ENCODE measurements around the gene KLHL6. TPM values are rescaled to one million over a fixed set of nuclear protein-coding genes. Genes with fewer than 3 reads are reported as not detected.

KLHL6 gene
- total and polyA plus RNA-seq, 2 of the 13 experiments (the other 11 are each of a cell fraction or from before 2014, with no cell fraction given): not detected

- TF ChIP-seq BCLAF1 (IDR thresholded peaks at IDR 0.05): no peak
- TF ChIP-seq TCF7L2 (IDR thresholded peaks at IDR 0.05; ENCODE audit: low read depth, low read length): no peak
- no peak for TF ChIP-seq RBM22 (optimal IDR thresholded peaks at IDR 0.05; ENCODE audit: low read length)
- no peak for TF ChIP-seq ARNT (IDR thresholded peaks at IDR 0.05)
- TF ChIP-seq SALL1 (CRISPR knock-in tag; IDR thresholded peaks at IDR 0.05): peak; percentile 91
- TF ChIP-seq, protein P1, sequence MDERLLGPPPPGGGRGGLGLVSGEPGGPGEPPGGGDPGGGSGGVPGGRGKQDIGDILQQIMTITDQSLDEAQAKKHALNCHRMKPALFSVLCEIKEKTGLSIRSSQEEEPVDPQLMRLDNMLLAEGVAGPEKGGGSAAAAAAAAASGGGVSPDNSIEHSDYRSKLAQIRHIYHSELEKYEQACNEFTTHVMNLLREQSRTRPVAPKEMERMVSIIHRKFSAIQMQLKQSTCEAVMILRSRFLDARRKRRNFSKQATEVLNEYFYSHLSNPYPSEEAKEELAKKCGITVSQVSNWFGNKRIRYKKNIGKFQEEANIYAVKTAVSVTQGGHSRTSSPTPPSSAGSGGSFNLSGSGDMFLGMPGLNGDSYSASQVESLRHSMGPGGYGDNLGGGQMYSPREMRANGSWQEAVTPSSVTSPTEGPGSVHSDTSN (CRISPR knock-in tag; IDR thresholded peaks at IDR 0.05): no peak
- TF ChIP-seq ARNTL (CRISPR knock-in tag; IDR thresholded peaks at IDR 0.05): 0 out of 2 replicates have a peak, but pooled peaks have one; percentile 24
- no peak; the same call in none of the 2 replicates for TF ChIP-seq TOPORS (CRISPR knock-in tag; IDR thresholded peaks at IDR 0.05)
- peak; percentile 94 for TF ChIP-seq BORCS8-MEF2B (CRISPR knock-in tag; IDR thresholded peaks at IDR 0.05)
- no peak for TF ChIP-seq ZNF207 (IDR thresholded peaks at IDR 0.05; ENCODE audit: borderline replicate concordance)
- TF ChIP-seq REPIN1 (CRISPR knock-in tag; IDR thresholded peaks at IDR 0.05; ENCODE audit: borderline replicate concordance, low read depth): peak; percentile 86; the same call in 1 of the 2 replicates
- peak; percentile 43; the same call in 1 of the 2 replicates for TF ChIP-seq ZSCAN25 (CRISPR knock-in tag; IDR thresholded peaks at IDR 0.05)
- peak; percentile 84; the same call in 1 of the 2 replicates for TF ChIP-seq ZNF501 (CRISPR knock-in tag; IDR thresholded peaks at IDR 0.05)
- TF ChIP-seq, protein P2, sequence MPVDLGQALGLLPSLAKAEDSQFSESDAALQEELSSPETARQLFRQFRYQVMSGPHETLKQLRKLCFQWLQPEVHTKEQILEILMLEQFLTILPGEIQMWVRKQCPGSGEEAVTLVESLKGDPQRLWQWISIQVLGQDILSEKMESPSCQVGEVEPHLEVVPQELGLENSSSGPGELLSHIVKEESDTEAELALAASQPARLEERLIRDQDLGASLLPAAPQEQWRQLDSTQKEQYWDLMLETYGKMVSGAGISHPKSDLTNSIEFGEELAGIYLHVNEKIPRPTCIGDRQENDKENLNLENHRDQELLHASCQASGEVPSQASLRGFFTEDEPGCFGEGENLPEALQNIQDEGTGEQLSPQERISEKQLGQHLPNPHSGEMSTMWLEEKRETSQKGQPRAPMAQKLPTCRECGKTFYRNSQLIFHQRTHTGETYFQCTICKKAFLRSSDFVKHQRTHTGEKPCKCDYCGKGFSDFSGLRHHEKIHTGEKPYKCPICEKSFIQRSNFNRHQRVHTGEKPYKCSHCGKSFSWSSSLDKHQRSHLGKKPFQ (CRISPR knock-in tag; IDR thresholded peaks at IDR 0.05; ENCODE audit: insufficient replicate concordance): peak; percentile 65
- TF ChIP-seq, protein P3, sequence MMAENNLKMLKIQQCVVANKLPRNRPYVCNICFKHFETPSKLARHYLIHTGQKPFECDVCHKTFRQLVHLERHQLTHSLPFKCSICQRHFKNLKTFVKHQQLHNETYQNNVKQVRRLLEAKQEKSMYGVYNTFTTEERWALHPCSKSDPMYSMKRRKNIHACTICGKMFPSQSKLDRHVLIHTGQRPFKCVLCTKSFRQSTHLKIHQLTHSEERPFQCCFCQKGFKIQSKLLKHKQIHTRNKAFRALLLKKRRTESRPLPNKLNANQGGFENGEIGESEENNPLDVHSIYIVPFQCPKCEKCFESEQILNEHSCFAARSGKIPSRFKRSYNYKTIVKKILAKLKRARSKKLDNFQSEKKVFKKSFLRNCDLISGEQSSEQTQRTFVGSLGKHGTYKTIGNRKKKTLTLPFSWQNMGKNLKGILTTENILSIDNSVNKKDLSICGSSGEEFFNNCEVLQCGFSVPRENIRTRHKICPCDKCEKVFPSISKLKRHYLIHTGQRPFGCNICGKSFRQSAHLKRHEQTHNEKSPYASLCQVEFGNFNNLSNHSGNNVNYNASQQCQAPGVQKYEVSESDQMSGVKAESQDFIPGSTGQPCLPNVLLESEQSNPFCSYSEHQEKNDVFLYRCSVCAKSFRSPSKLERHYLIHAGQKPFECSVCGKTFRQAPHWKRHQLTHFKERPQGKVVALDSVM (CRISPR knock-in tag; IDR thresholded peaks at IDR 0.05): peak; percentile 64
- TF ChIP-seq ZNF816 (CRISPR knock-in tag; IDR thresholded peaks at IDR 0.05; ENCODE audit: borderline replicate concordance): peak; percentile 91; the same call in 1 of the 2 replicates
- no peak for TF ChIP-seq PAWR (CRISPR knock-in tag; IDR thresholded peaks at IDR 0.05; ENCODE audit: borderline replicate concordance)
Measured at GRCh38 chr3:183447206-183448001, 108.1 kb downstream of the KLHL6 start (continued).

Data from HepG2 (cell line).